Tibial nerve (tissue), 4 donors: ENCODE results near the gene ATP2A1. TPM values are rescaled to one million over a fixed set of nuclear protein-coding genes. Genes with fewer than 3 reads are reported as not detected.
"Not testable (repeated sequence)": the region's sequence is repeated elsewhere in the genome, so short reads cannot be mapped to it uniquely, and the experiment has no call there.

Source experiments
- DNase-seq, 2 donors: peaks; one replicate each; pipeline ENCODE4 v3.0.0-alpha.2; 2019; ENCODE audit warnings: low spot score in 2 of 2
- H3K27ac ChIP-seq, 4 donors: fragments of 200-600 bp; sonication (generic) in 3 of 4; one replicate each; pipeline ENCODE4 v1.5.1; 2017 to 2019; ENCODE audit warnings: mild to moderate bottlenecking in 1 of 4
- H3K27me3 ChIP-seq, 2 donors: fragments of 200-600 bp; sonication (generic) in 1 of 2; one replicate each; pipeline versions ENCODE4 v1.5.1 to v1.6.0; 2017 to 2019
- H3K36me3 ChIP-seq, 3 donors: fragments of 200-600 bp; sonication (generic); one replicate each; pipeline ENCODE4 v1.5.1; 2018 to 2019
- H3K4me1 ChIP-seq, 4 donors: fragments of 200-600 bp; sonication (generic) in 3 of 4; one replicate each; pipeline ENCODE4 v1.5.1; 2017 to 2019
- H3K4me3 ChIP-seq, 4 donors: fragments of 200-600 bp; sonication (generic) in 3 of 4; one replicate each; pipeline ENCODE4 v1.5.1; 2017 to 2019; ENCODE audit warnings: mild to moderate bottlenecking in 1 of 4, moderate library complexity in 1 of 4
- H3K9me3 ChIP-seq, 4 donors: fragments of 200-600 bp; sonication (generic) in 3 of 4; one replicate each; pipeline ENCODE4 v1.5.1; 2017 to 2019
- CTCF ChIP-seq, 5 experiments: fragments of 200-600 bp in 3 of 5; fragments of 450-650 bp in 2 of 5; sonication (generic) in 3 of 5; IDR thresholded peaks; one replicate each; pipeline ENCODE4 v1.5.1; 2016 to 2019; ENCODE audit warnings: antibody characterized with exemption in 5 of 5, mild to moderate bottlenecking in 3 of 5, moderate library complexity in 2 of 5
- EP300 ChIP-seq, 2 donors: sonication (generic); formaldehyde crosslinking; IDR thresholded peaks; one replicate each; pipeline ENCODE4 v1.6.1; 2017; ENCODE audit warnings: antibody characterized with exemption in 2 of 2, mild to moderate bottlenecking in 1 of 2
- POLR2A ChIP-seq, 2 donors: fragments of 450-650 bp; IDR thresholded peaks; one replicate each; pipeline ENCODE4 v1.6.1; 2017; ENCODE audit warnings: antibody characterized with exemption in 2 of 2, mild to moderate bottlenecking in 2 of 2, moderate library complexity in 2 of 2
- WGBS, 2 donors: methylation state at CpG; one replicate each; pipeline ENCODE4 v1.1.5; 2018; 5-methylcytosine and 5-hydroxymethylcytosine counted together
- total RNA-seq, 4 donors: library from RNA; depleted of rRNA; stranded (reverse); fragments of >200 nt; gene quantifications; one replicate each; pipeline ENCODE4 v1.1.0, GENCODE V29; 2016

ATP2A1 gene
- total RNA-seq, 4 donors from 2014 or later = 0.20 to 0.90 (median 0.21) TPM

- DNase-seq = peak; percentile 31 to 48
- H3K4me3 ChIP-seq = peak overlapping the region; percentile 69 to 85 (median 82)
- peak overlapping the region; percentile 86 to 97 (median 94) for H3K27ac ChIP-seq
These were observed 47.3 kb downstream of the ATP2A1 start for GRCh38 chr16:28925386-28926228.

GRCh38 chr16:28926284-28926683, 48.0 kb downstream of the ATP2A1 start:
- not testable (repeated sequence) for H3K4me3 ChIP-seq, H3K9me3 ChIP-seq, H3K27me3 ChIP-seq, H3K36me3 ChIP-seq, DNase-seq
- WGBS, 2 donors = 73 to 75% methylated on average over 2 of the region's 2 CpGs
- H3K27ac ChIP-seq = peak overlapping the region in 2 of 4 donors; percentile 92 to 95
- peaks cover 0 to 13% (median 3%) of the 10 kb centered on the region in 4 donors for H3K4me1 ChIP-seq

More at GRCh38 chr16:28925386-28926228, 47.3 kb downstream of the ATP2A1 start:
- H3K4me1 ChIP-seq = peaks cover 0 to 13% (median 3%) of the 10 kb centered on the region in 4 donors
- H3K36me3 ChIP-seq = peaks cover 0 to 5% (median 0%) of the 10 kb centered on the region in 3 donors
- 1% methylated on average over 39 to 42 of the region's 48 CpGs for WGBS, 2 donors
- H3K27me3 ChIP-seq = no peaks in the 10 kb centered on the region
- H3K9me3 ChIP-seq = no peaks in the 10 kb centered on the region
- TF ChIP-seq POLR2A (IDR thresholded peaks at IDR 0.05) (no peak), EP300 (IDR thresholded peaks at IDR 0.05) (peak in 1 of 2 donors; percentile 42), CTCF (IDR thresholded peaks at IDR 0.05) (no peak)

- 60 to 85% methylated on average over 1 of the region's 1 CpG for WGBS, 2 donors
- DNase-seq = no peak
These were observed 49.5 kb downstream of the ATP2A1 start for GRCh38 chr16:28927815-28928214.

GRCh38 chr16:28930203-28930602, 51.9 kb downstream of the ATP2A1 start:
- TF ChIP-seq EP300 (IDR thresholded peaks at IDR 0.05) = no peak
- TF ChIP-seq POLR2A (IDR thresholded peaks at IDR 0.05) = no peak
- Histone ChIP-seq H3K9me3 (no peaks in the 10 kb centered on the region), H3K27me3 (no peaks in the 10 kb centered on the region), H3K36me3 (no peaks in the 10 kb centered on the region), H3K27ac (peak overlapping the region in 1 of 4 donors; percentile 19), H3K4me3 (no peak overlapping the region), H3K4me1 (peaks cover 0 to 4% (median 0%) of the 10 kb centered on the region in 4 donors)
- DNase-seq = no peak
- 85 to 89% methylated on average over 3 of the region's 3 CpGs for WGBS, 2 donors

More at GRCh38 chr16:28927815-28928214, 49.5 kb downstream of the ATP2A1 start:
- Histone ChIP-seq H3K36me3 (no peaks in the 10 kb centered on the region), H3K4me3 (no peak overlapping the region), H3K27ac (no peak overlapping the region), H3K4me1 (peaks cover 0 to 13% (median 3%) of the 10 kb centered on the region in 4 donors), H3K9me3 (no peaks in the 10 kb centered on the region), H3K27me3 (no peaks in the 10 kb centered on the region)
- TF ChIP-seq CTCF (IDR thresholded peaks at IDR 0.05) (no peak), EP300 (IDR thresholded peaks at IDR 0.05) (no peak), POLR2A (IDR thresholded peaks at IDR 0.05) (no peak)

GRCh38 chr16:28930652-28931051, 52.4 kb downstream of the ATP2A1 start:
- no peak overlapping the region for H3K4me3 ChIP-seq
- H3K9me3 ChIP-seq = no peaks in the 10 kb centered on the region
- no peaks in the 10 kb centered on the region for H3K27me3 ChIP-seq
- H3K36me3 ChIP-seq = no peaks in the 10 kb centered on the region
- peak overlapping the region in 1 of 4 donors; percentile 19 for H3K27ac ChIP-seq
- TF ChIP-seq EP300 (IDR thresholded peaks at IDR 0.05) (no peak), CTCF (IDR thresholded peaks at IDR 0.05) (no peak), POLR2A (IDR thresholded peaks at IDR 0.05) (no peak)
- DNase-seq = no peak
- WGBS, 2 donors = 55 to 59% methylated on average over 3 of the region's 3 CpGs
- peaks cover 0 to 4% (median 0%) of the 10 kb centered on the region in 4 donors for H3K4me1 ChIP-seq

- no peaks in the 10 kb centered on the region for H3K36me3 ChIP-seq
- H3K9me3 ChIP-seq = no peaks in the 10 kb centered on the region
- WGBS, 2 donors = 89% methylated on average over 10 of the region's 10 CpGs
- TF ChIP-seq POLR2A (IDR thresholded peaks at IDR 0.05) (no peak), EP300 (IDR thresholded peaks at IDR 0.05) (no peak), CTCF (IDR thresholded peaks at IDR 0.05) (no peak)
- H3K27ac ChIP-seq = peak within 1 kb of the TSS in 1 of 4 donors; percentile 34
- no peak for DNase-seq
- H3K27me3 ChIP-seq = no peaks in the 10 kb centered on the region
- peak within 1 kb of the TSS in 1 of 4 donors; percentile 21 for H3K4me3 ChIP-seq
- H3K4me1 ChIP-seq = peaks cover 0 to 11% (median 0%) of the 10 kb centered on the region in 4 donors
These were observed 53.5 kb downstream of the ATP2A1 start, which contains the start of gene CD19 for GRCh38 chr16:28931801-28932225. Gene CD19 (plus strand): TSS chr16:28931971. CDS start chr16:28932001, 30 bp downstream.
